Frontal cortex (tissue), 4 donors: ENCODE results near the gene MAD1L1. TPM values are rescaled to one million over a fixed set of nuclear protein-coding genes. Genes with fewer than 3 reads are reported as not detected.

Experiments
- DNase-seq, 2 donors: peaks; one replicate each; pipeline ENCODE4 v3.0.0; 2012; ENCODE audit warnings: low spot score in 2 of 2
- FAIRE-seq: peaks from 2 replicates; lab custom pipeline; 2012; peaks lifted over from hg19 to GRCh38; lab: Jason Lieb, UNC
- total RNA-seq: library from RNA; depleted of rRNA; stranded (reverse); fragments of >200 nt; gene quantifications from one replicate; pipeline ENCODE4 v1.2.3, GENCODE V29; 2014
- donor health status: control.
- donor health status: control.
- donor health status: control.

Gene MAD1L1
- total RNA-seq, 1 donor from 2014 or later: 37.1 TPM

GRCh38 chr7:2014391-2015241, 218.1 kb downstream of the MAD1L1 start:
- FAIRE-seq (no peak), DNase-seq (no peak)

GRCh38 chr7:2013381-2014311, 219.1 kb downstream of the MAD1L1 start:
- DNase-seq (no peak), FAIRE-seq (no peak)

- FAIRE-seq: no peak
- peak in 1 of 2 donors; percentile 58 for DNase-seq
Observed at GRCh38 chr7:2012981-2013380, 219.8 kb downstream of the MAD1L1 start.

- no peak for FAIRE-seq
Observed at GRCh38 chr7:2012044-2012900, 220.5 kb downstream of the MAD1L1 start.

GRCh38 chr7:2011266-2012043, 221.3 kb downstream of the MAD1L1 start:
- DNase-seq: no peak
- FAIRE-seq: no peak

More at GRCh38 chr7:2012044-2012900, 220.5 kb downstream of the MAD1L1 start:
- no peak for DNase-seq

GRCh38 chr7:2010551-2011265, 222.0 kb downstream of the MAD1L1 start:
- FAIRE-seq (no peak), DNase-seq (no peak)

- DNase-seq (no peak), FAIRE-seq (no peak)
Observed at GRCh38 chr7:2010101-2010500, 222.6 kb downstream of the MAD1L1 start.

GRCh38 chr7:2009541-2010001, 223.2 kb downstream of the MAD1L1 start:
- peak in 1 of 2 donors; percentile 72 for DNase-seq
- FAIRE-seq: no peak

DNA sequence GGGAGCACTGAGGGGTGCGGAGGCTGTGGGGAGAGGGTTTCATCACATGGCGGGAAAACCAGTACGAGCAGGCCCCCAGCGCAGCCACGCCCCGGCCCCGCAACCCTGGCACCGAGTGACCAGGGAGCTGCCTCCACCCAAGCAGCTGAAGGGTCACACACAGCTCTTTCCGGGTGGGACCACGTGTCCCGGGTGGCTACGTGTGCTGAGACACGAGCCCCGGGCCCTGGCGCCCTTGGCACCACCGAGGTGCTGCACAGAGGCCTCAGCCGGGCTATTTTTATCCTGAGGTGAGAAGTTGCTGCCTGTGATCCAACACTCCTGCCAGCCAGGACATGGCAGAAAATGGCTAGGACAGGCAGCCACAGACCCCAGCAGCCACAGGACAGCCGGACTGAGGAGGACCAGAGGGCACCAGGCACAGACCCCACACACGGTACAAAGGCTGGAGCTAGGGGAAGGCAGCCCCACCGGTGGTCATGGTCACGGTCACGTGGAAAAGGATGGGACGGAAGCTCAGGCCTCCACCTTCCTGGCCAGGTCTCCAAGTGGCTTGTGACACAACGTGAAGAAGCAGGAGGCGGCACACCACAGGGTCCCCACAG, 223.7 kb downstream of the MAD1L1 start:
- FAIRE-seq (no peak), DNase-seq (no peak)

DNA sequence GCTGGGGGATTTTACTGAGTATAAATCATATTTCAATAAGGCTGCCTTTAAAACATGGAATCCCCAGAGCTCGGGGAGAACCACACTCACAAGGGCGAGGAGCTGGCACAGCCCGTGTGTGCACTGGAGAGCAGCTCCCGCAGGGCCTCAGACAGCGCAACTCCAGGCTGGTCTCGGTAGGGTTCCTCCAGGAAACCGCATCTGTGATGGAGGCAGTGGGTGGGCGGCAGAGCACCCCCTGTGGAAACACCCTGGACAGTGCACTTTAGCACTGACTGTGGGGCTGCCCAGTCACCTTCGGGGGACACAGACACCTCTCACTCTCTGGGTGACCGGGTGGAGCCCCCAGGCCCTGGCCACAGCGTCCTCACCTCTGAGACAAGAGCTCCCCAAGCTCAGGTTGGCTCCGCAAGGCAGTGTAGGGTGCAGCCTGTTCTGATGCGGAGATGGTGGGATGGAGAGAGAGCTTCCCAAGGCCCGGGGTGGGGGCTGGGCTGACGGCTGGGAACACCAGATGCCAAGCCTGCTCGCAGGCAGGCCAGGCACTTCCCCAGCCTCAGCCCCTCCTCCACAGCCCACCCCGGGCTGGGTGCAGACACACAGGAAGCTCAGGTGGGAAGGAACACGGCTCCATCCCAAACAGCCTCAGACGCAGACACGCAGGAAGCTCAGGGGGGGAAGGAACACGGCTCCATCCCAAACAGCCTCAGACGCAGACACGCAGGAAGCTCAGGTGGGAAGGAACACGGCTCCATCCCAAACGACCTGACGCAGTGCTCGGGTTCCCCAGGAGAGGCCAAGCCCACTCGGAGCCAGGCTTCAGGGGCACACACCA, 224.4 kb downstream of the MAD1L1 start:
- no peak for FAIRE-seq
- no peak for DNase-seq

DNA sequence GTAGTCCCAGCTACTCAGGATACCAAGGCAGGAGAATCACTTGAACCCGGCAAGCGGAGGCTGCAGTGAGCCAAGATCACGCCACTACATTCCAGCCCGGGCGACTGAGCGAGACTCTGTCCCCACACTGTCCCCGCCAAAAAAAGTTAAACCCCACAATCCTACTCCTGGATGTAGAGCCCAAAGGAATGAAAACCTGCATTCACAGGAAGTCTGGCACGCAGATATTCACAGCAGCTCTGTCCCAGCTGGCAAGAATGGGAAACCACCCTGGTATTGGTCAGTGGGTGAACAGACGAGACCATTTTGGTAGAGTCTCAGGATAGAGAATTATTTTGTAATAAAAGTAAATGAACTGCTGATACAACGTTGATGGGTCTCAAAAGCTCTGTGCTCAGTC, 225.2 kb downstream of the MAD1L1 start:
- no peak for FAIRE-seq

DNA sequence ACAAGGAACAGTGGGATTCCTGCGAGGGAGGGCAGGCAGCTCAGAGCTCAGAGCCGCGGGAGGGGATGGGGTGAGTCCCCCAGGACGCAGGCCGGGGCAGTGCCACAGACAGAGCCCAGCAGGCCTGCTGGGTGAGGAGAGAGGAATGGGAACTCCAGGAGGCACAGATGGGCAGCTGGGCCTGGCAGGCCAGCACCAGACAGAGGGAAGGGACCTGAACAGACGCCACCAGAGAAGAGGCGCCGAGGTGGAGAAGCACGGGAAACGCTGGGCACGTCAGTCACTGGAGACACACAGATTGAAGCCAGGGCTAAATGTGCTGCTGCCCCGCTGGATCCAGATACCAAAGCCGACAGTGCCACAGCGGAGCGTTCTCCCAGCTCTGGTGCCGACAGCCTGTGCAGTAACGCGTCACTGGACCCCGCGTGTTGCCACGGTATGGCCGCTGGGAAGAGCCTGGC, 225.8 kb downstream of the MAD1L1 start:
- no peak for DNase-seq
- no peak for FAIRE-seq

More for the DNA sequence above, 225.2 kb downstream of the MAD1L1 start:
- DNase-seq: no peak

DNA sequence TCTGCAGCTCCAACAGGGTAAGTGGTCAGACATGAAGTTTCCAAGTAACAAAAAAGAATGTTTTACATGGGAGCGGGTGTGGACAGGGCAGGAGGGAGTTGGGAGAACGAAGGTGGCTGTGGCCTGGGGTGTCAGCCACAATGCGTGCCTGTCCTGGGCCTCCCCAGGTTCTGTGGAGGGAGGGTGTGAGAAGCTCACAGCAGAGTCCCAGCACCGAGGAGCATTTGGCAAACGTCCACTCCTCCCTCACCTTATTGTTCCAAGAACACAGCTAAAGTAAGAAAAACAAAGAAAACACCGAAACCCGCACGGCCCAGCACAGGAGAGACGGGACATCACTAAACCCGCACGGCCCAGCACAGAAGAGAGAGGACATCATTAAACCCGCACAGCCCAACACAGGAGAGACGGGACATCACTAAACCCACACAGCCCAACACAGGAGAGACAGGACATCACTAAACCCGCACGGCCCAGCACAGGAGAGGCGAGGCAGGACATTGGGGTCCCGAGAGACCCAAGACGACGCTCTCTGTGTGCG, 226.4 kb downstream of the MAD1L1 start:
- FAIRE-seq: no peak
- DNase-seq: no peak

DNA sequence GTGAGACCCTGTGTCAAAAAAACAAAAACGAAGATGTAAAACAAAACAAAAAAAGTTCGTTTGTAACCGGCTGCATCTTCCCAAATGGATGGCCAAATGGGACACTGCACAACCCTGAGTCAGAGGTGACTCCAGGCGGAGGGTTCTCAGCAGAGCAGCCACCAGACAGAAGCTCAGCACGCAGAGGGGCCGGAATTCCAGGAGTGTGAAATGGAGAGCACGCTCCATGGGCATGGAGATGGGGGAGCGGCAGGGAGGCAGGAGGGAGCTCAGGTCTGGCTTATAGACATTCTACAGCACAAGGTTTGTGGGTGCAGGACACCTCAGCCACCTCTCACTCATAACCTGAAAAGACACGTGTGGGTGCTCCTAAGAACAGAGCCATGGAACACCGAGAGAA, 227.0 kb downstream of the MAD1L1 start:
- DNase-seq: no peak
- no peak for FAIRE-seq

GRCh38 chr7:2004841-2005725, 227.7 kb downstream of the MAD1L1 start:
- DNase-seq (no peak), FAIRE-seq (no peak)
